A549 (cell line): ENCODE data around the gene FBXO30. TPM values are rescaled to one million over a fixed set of nuclear protein-coding genes. Genes with fewer than 3 reads are reported as not detected.

Source experiments
- ATAC-seq, 2 experiments: fragments of 200-7000 bp in 1 of 2; fragments of >200 bp in 1 of 2; cut with Nextera tagmentation in 1 of 2; cut with Tn5 transposase in 1 of 2; 3 replicates each; pipeline versions ENCODE4 v1.8.0 to v1.9.1; 2018 to 2020; ENCODE audit warnings: mild to moderate bottlenecking in 1 of 2, moderate library complexity in 1 of 2
- CTCF ChIA-PET: fragments of 300-600 bp; sonication (Branson Sonifier 250); formaldehyde crosslinking; extraction: SDS; loops from one replicate; lab custom pipeline; 2021; ENCODE audit warnings: antibody characterized with exemption, inconsistent platforms; lab: Yijun Ruan, JAX
- POLR2A ChIA-PET: fragments of 350-600 bp; formaldehyde crosslinking; extraction: SDS; loops from one replicate; lab custom pipeline; 2021; ENCODE audit warnings: antibody characterized with exemption, inconsistent platforms; lab: Yijun Ruan, JAX
- DNase-seq, 2 experiments: peaks; one replicate each; pipeline versions ENCODE4 v3.0.0 to v3.0.0-alpha.2; 2011 to 2016; ENCODE audit warnings: low read depth in 1 of 2, low spot score in 1 of 2
- FAIRE-seq: peaks from 2 replicates; lab custom pipeline; 2011; peaks lifted over from hg19 to GRCh38; lab: Jason Lieb, UNC
- H3K27ac ChIP-seq, 2 experiments: fragments of >200 bp; sonication (Bioruptor Twin); formaldehyde crosslinking; 3 replicates each; pipeline ENCODE4 v1.5.1; 2016 to 2017
- H3K4me1 ChIP-seq: fragments of >200 bp; sonication (Bioruptor Twin); formaldehyde crosslinking; 3 replicates; pipeline ENCODE4 v1.6.1; 2016
- H3K4me2 ChIP-seq: fragments of >200 bp; sonication (Bioruptor Twin); formaldehyde crosslinking; 3 replicates; pipeline ENCODE4 v1.6.1; 2016
- H3K4me3 ChIP-seq: fragments of >200 bp; sonication (Bioruptor Twin); formaldehyde crosslinking; 3 replicates; pipeline ENCODE4 v1.5.1; 2016
- H3K9me3 ChIP-seq: fragments of >200 bp; sonication (Bioruptor Twin); formaldehyde crosslinking; 3 replicates; pipeline ENCODE4 v1.6.1; 2016
- BHLHE40 ChIP-seq: IDR thresholded peaks from 2 replicates; pipeline ENCODE4 v1.6.1; 2012; ENCODE audit warnings: low read depth, low read length, inconsistent platforms
- CHD2 ChIP-seq: fragments of 150-350 bp; IDR thresholded peaks from 2 replicates; pipeline ENCODE4 v1.6.1; 2014; ENCODE audit warnings: low read length; ENCODE audit not compliant: partially characterized antibody
- EHF ChIP-seq: fragments of 250-450 bp; sonication (Bioruptor Pico); IDR thresholded peaks from 2 replicates; pipeline ENCODE4 v1.5.0; 2020; ENCODE audit warnings: mild to moderate bottlenecking
- FOSL2 ChIP-seq, 2 experiments: fragments of 450-650 bp in 1 of 2; fragments of >200 bp in 1 of 2; sonication (Bioruptor Twin) in 1 of 2; formaldehyde crosslinking; IDR thresholded peaks; 2 replicates each; pipeline versions ENCODE4 v1.5.0 to v1.6.1; 2016 to 2020; ENCODE audit warnings: mild to moderate bottlenecking in 1 of 2, moderate library complexity in 1 of 2
- GATA3 ChIP-seq: IDR thresholded peaks from 2 replicates; pipeline ENCODE4 v1.6.1; 2012; ENCODE audit warnings: borderline replicate concordance
- HDAC2 ChIP-seq: fragments of 200-600 bp; sonication (generic); IDR thresholded peaks from 2 replicates; pipeline ENCODE4 v1.6.1; 2016
- HEYL ChIP-seq: fragments of 250-450 bp; sonication (Bioruptor Pico); IDR thresholded peaks from 2 replicates; pipeline ENCODE4 v1.8.0; 2021; ENCODE audit warnings: mild to moderate bottlenecking, moderate library complexity
- HOXA7 ChIP-seq: fragments of 250-450 bp; sonication (Bioruptor Pico); IDR thresholded peaks from 2 replicates; pipeline ENCODE4 v1.5.0; 2020; ENCODE audit warnings: mild to moderate bottlenecking, moderate library complexity
- HOXB13 ChIP-seq: fragments of 250-450 bp; sonication (Bioruptor Pico); IDR thresholded peaks from 2 replicates; pipeline ENCODE4 v1.5.0; 2020; ENCODE audit warnings: low read depth, mild to moderate bottlenecking, moderate library complexity
- JUN ChIP-seq, 2 experiments: fragments of >200 bp; sonication (Bioruptor Twin); formaldehyde crosslinking; IDR thresholded peaks; 2 replicates in 1 of 2; 3 replicates in 1 of 2; pipeline ENCODE4 v1.6.1; 2016 to 2017
- KDM5A ChIP-seq: fragments of 200-600 bp; sonication (generic); IDR thresholded peaks from 2 replicates; pipeline ENCODE4 v1.6.1; 2016; ENCODE audit warnings: antibody characterized with exemption, mild to moderate bottlenecking
- MAFK ChIP-seq: fragments of 450-650 bp; IDR thresholded peaks from 2 replicates; pipeline ENCODE4 v1.6.1; 2014; ENCODE audit not compliant: partially characterized antibody
- MAZ ChIP-seq: fragments of 150-350 bp; IDR thresholded peaks from 2 replicates; pipeline ENCODE4 v1.6.1; 2014; ENCODE audit warnings: antibody characterized with exemption, low read depth, low read length, borderline replicate concordance
- NFE2L2 ChIP-seq: fragments of 150-350 bp; conservative IDR thresholded peaks from 2 replicates; pipeline ENCODE4 v1.6.1; 2014; ENCODE audit warnings: low read length
- PHF8 ChIP-seq: fragments of 200-600 bp; sonication (generic); IDR thresholded peaks from 2 replicates; pipeline ENCODE4 v1.6.1; 2016; ENCODE audit warnings: low read depth, mild to moderate bottlenecking, antibody characterized with exemption, moderate library complexity, borderline replicate concordance
- RAD21 ChIP-seq, 2 experiments: fragments of >200 bp in 1 of 2; sonication (Bioruptor Twin) in 1 of 2; formaldehyde crosslinking in 1 of 2; IDR thresholded peaks in 1 of 2; conservative IDR thresholded peaks in 1 of 2; 2 replicates in 1 of 2; 3 replicates in 1 of 2; pipeline ENCODE4 v1.6.1; 2012 to 2018; ENCODE audit warnings: inconsistent platforms in 1 of 2
- RNF2 ChIP-seq: fragments of 200-600 bp; sonication (generic); IDR thresholded peaks from 2 replicates; pipeline ENCODE4 v1.6.1; 2016; ENCODE audit warnings: low read depth, mild to moderate bottlenecking, antibody characterized with exemption, moderate library complexity, borderline replicate concordance
- SMC3 ChIP-seq: fragments of >200 bp; sonication (Bioruptor Twin); formaldehyde crosslinking; IDR thresholded peaks from 3 replicates; pipeline ENCODE4 v1.6.1; 2018; ENCODE audit warnings: inconsistent platforms
- TP53 ChIP-seq: fragments of 250-450 bp; sonication (Bioruptor Pico); IDR thresholded peaks from 2 replicates; pipeline ENCODE4 v1.5.0; 2021; ENCODE audit warnings: mild to moderate bottlenecking, moderate library complexity
- ZNF302 ChIP-seq: fragments of 250-450 bp; sonication (Bioruptor Pico); IDR thresholded peaks from 2 replicates; pipeline ENCODE4 v1.9.0; 2021; ENCODE audit warnings: inconsistent platforms, mild to moderate bottlenecking, moderate library complexity
- ZSCAN20 ChIP-seq: fragments of 250-450 bp; sonication (Bioruptor Pico); IDR thresholded peaks from 2 replicates; pipeline ENCODE4 v1.8.0; 2022; ENCODE audit warnings: mild to moderate bottlenecking, moderate library complexity
- WGBS: methylation state at CpG from one replicate; pipeline ENCODE4 v1.1.6; 2017; ENCODE audit errors: missing lambda C conversion rate; 5-methylcytosine and 5-hydroxymethylcytosine counted together
- polyA plus RNA-seq, 4 experiments: library from polyadenylated mRNA; depleted of rRNA in 3 of 4; stranded (reverse); fragments of >200 nt; fragmentation: RNase III in 1 of 4; extraction: RNeasy Plus Mini Kit Qiagen cat#74134 plus additional on column Dnase treatment in 1 of 4; gene quantifications; 2 replicates in 3 of 4; 3 replicates in 1 of 4; pipeline ENCODE4 v1.2.3, GENCODE V29; 2011 to 2017
- TF ChIP-seq, protein P1 (sequence below): fragments of >200 bp; sonication (Bioruptor Twin); formaldehyde crosslinking; IDR thresholded peaks from 3 replicates; pipeline ENCODE4 v1.5.1; 2016
- TF ChIP-seq, protein P2 (sequence below): fragments of 250-450 bp; sonication (Bioruptor Pico); IDR thresholded peaks from 2 replicates; pipeline ENCODE4 v1.5.0; 2021; ENCODE audit warnings: mild to moderate bottlenecking, moderate library complexity, borderline replicate concordance
- TF ChIP-seq, protein P3 (sequence below): fragments of >200 bp; sonication (Bioruptor Twin); formaldehyde crosslinking; IDR thresholded peaks from 3 replicates; pipeline ENCODE4 v1.6.1; 2016
- TF ChIP-seq, protein P4 (sequence below): fragments of >200 bp; sonication (Bioruptor Twin); formaldehyde crosslinking; IDR thresholded peaks from 2 replicates; pipeline ENCODE4 v1.6.1; 2016
- TF ChIP-seq, protein P5 (sequence below): fragments of 450-650 bp; IDR thresholded peaks from 2 replicates; pipeline ENCODE4 v1.6.1; 2014; ENCODE audit warnings: antibody characterized with exemption

FBXO30 gene
- polyA plus RNA-seq, 2 of the 4 experiments (the other 2 are of a cell fraction) = 8.3 to 10.4 TPM

DNA sequence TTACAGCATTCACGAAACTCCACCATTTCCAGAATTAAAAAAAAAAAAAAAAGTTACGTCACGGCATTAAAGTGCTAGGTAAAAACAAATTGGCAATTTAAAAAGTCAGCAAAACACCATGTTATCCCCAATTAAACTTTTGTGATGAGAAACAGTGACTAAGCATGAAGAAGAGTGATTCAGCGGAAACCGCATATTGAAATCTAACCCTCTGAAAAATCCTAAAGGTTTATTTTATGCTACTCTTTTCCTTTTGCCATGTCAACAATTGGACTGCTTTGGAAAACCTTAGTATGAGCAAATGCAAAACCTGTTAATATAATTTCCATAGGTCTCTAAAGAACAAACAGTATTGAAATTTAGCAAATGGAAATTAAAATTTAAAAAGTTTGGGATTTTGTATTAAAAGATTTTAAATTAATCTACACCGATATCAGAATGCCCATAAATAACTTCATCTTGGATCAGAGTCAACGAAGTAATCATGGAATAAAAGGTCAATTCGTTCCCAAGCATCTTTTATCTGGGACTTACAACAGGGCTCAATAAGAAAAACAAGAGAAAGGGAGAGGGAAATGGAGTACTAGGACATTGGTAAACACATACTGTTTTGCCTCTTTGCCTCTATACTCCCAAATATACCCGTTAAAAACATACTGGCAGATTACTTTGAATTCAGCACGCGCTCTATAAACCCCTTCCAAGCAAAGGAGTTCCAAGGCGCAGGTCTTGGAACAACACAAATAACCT lies 1.1 kb downstream of the FBXO30 start:
- ChIA-PET CTCF (no interaction called here), POLR2A (interaction anchor here (2.1 to 3.0 kb wide), 2 partner anchors 78 to 79 kb away, joined by 21 to 69 read pairs; partner anchors contain the start of gene EPM2A)
- FAIRE-seq (no peak), DNase-seq (peak in 1 of 2 experiments; percentile 36), ATAC-seq (peak; percentile 9 to 15; a peak in 4 of 6 replicates)
- TF ChIP-seq FOSL2 (IDR thresholded peaks at IDR 0.05) = no peak
- TF ChIP-seq FOSL2 (CRISPR knock-in tag; IDR thresholded peaks at IDR 0.05) = peak; percentile 46
- no peak for TF ChIP-seq KDM5A
- TF ChIP-seq MAFK = peak; percentile 91
- peak; percentile 77 for TF ChIP-seq NFE2L2
- H3K9me3 ChIP-seq = no peaks in the 10 kb centered on the region
- H3K27ac ChIP-seq = peak overlapping the region; percentile 98 to 100
- peak overlapping the region; percentile 78 for H3K4me3 ChIP-seq
- peaks cover 39% of the 10 kb centered on the region; the same call in 2 of the 3 replicates for H3K4me1 ChIP-seq
- under 1% methylated on average over 12 of the region's 12 CpGs for WGBS
- H3K4me2 ChIP-seq = peak overlapping the region; percentile 84

DNA sequence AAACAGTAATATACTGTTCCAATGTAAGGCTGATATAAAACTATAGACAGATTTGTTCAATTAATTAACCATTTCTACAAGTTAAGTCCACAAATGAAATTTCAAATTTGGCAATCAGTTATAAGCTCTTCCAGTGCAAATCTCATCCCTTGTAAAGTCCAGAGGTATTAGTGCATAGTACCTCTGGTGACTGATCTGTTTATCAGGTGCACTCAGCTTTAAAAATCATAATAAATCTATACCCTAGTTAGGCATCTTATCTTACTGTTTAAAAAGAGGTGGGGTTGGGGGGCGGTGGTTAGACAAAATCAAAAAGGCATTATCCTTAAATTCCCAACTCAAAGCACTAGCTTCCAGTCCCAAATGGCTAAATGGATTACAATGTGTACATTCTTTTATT lies 2.9 kb downstream of the FBXO30 start:
- WGBS = 14% methylated on average over 1 of the region's 1 CpG
- no peak for ATAC-seq

DNA sequence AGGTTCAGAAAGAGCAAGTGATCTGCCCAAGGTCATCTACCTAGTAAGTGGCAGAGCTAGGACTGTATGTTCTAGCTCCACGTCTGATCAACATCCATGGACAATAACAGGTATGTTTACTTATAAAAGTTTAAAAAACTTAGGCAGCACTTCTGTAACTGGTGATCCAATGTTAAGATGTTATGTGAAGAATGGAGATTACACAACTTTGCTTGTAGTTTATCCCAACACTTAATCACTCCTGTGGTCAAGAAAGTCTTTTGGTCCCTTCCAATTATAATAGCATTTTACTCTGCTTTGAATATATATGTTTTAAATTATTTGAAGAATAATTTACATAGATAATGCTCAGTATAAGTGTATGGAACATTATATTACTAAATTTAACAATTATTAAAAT lies 4.8 kb downstream of the FBXO30 start:
- no peak for DNase-seq
- FAIRE-seq = no peak
- no peak for ATAC-seq
- POLR2A ChIA-PET = interaction anchor here (1.3 kb wide), 1 partner anchor 75 kb away, joined by 8 read pairs; the partner anchor contains the start of gene EPM2A
- Histone ChIP-seq H3K27ac (no peak overlapping the region), H3K4me2 (peak overlapping the region; percentile 84), H3K4me3 (no peak overlapping the region), H3K9me3 (no peaks in the 10 kb centered on the region), H3K4me1 (peaks cover 34% of the 10 kb centered on the region; the same call in 2 of the 3 replicates)
- CTCF ChIA-PET = no interaction called here
- WGBS = 65% methylated on average over 1 of the region's 1 CpG
- TF ChIP-seq TP53 (no peak), HEYL (CRISPR knock-in tag) (no peak), HOXB13 (CRISPR knock-in tag) (no peak), BHLHE40 (no peak), ZNF302 (CRISPR knock-in tag) (no peak), KDM5A (no peak), JUN (IDR thresholded peaks at IDR 0.05) (no peak), RNF2 (no peak), RAD21 (conservative IDR thresholded peaks at IDR 0.05 in 1 of 2, IDR thresholded peaks at IDR 0.05 in 1 of 2) (no peak), MAZ (no peak), ZSCAN20 (CRISPR knock-in tag) (no peak), SMC3 (no peak)
- TF ChIP-seq, protein P1, sequence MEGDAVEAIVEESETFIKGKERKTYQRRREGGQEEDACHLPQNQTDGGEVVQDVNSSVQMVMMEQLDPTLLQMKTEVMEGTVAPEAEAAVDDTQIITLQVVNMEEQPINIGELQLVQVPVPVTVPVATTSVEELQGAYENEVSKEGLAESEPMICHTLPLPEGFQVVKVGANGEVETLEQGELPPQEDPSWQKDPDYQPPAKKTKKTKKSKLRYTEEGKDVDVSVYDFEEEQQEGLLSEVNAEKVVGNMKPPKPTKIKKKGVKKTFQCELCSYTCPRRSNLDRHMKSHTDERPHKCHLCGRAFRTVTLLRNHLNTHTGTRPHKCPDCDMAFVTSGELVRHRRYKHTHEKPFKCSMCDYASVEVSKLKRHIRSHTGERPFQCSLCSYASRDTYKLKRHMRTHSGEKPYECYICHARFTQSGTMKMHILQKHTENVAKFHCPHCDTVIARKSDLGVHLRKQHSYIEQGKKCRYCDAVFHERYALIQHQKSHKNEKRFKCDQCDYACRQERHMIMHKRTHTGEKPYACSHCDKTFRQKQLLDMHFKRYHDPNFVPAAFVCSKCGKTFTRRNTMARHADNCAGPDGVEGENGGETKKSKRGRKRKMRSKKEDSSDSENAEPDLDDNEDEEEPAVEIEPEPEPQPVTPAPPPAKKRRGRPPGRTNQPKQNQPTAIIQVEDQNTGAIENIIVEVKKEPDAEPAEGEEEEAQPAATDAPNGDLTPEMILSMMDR = no peak
- TF ChIP-seq, protein P2, sequence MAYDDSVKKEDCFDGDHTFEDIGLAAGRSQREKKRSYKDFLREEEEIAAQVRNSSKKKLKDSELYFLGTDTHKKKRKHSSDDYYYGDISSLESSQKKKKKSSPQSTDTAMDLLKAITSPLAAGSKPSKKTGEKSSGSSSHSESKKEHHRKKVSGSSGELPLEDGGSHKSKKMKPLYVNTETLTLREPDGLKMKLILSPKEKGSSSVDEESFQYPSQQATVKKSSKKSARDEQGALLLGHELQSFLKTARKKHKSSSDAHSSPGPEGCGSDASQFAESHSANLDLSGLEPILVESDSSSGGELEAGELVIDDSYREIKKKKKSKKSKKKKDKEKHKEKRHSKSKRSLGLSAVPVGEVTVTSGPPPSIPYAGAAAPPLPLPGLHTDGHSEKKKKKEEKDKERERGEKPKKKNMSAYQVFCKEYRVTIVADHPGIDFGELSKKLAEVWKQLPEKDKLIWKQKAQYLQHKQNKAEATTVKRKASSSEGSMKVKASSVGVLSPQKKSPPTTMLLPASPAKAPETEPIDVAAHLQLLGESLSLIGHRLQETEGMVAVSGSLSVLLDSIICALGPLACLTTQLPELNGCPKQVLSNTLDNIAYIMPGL (CRISPR knock-in tag) = no peak

More for the DNA sequence above, 2.9 kb downstream of the FBXO30 start:
- TF ChIP-seq PHF8 (no peak), ZSCAN20 (CRISPR knock-in tag) (no peak), MAZ (no peak), GATA3 (no peak), CHD2 (no peak), FOSL2 (IDR thresholded peaks at IDR 0.05) (no peak), FOSL2 (CRISPR knock-in tag; IDR thresholded peaks at IDR 0.05) (no peak), HDAC2 (no peak), JUN (IDR thresholded peaks at IDR 0.05) (no peak), RAD21 (conservative IDR thresholded peaks at IDR 0.05 in 1 of 2, IDR thresholded peaks at IDR 0.05 in 1 of 2) (no peak), KDM5A (no peak), HOXA7 (CRISPR knock-in tag) (no peak), ZNF302 (CRISPR knock-in tag) (no peak), EHF (no peak), TP53 (no peak)
- TF ChIP-seq, protein P3, sequence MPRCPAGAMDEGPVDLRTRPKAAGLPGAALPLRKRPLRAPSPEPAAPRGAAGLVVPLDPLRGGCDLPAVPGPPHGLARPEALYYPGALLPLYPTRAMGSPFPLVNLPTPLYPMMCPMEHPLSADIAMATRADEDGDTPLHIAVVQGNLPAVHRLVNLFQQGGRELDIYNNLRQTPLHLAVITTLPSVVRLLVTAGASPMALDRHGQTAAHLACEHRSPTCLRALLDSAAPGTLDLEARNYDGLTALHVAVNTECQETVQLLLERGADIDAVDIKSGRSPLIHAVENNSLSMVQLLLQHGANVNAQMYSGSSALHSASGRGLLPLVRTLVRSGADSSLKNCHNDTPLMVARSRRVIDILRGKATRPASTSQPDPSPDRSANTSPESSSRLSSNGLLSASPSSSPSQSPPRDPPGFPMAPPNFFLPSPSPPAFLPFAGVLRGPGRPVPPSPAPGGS = no peak
- TF ChIP-seq, protein P4, sequence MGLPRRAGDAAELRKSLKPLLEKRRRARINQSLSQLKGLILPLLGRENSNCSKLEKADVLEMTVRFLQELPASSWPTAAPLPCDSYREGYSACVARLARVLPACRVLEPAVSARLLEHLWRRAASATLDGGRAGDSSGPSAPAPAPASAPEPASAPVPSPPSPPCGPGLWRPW = no peak
- TF ChIP-seq, protein P5, sequence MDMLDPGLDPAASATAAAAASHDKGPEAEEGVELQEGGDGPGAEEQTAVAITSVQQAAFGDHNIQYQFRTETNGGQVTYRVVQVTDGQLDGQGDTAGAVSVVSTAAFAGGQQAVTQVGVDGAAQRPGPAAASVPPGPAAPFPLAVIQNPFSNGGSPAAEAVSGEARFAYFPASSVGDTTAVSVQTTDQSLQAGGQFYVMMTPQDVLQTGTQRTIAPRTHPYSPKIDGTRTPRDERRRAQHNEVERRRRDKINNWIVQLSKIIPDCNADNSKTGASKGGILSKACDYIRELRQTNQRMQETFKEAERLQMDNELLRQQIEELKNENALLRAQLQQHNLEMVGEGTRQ = no peak
- H3K4me2 ChIP-seq = peak overlapping the region; percentile 84
- FAIRE-seq (no peak), DNase-seq (no peak)
- ChIA-PET CTCF (no interaction called here), POLR2A (interaction anchor here (1.1 to 2.1 kb wide), 2 partner anchors 75 to 77 kb away, joined by 3 to 21 read pairs; partner anchors contain the start of gene EPM2A)
- H3K27ac ChIP-seq = 0 out of 6 replicates have a peak overlapping the region, but pooled peaks of 1 of the 2 experiments have one; percentile 45
- H3K4me1 ChIP-seq = peaks cover 41% of the 10 kb centered on the region; the same call in 2 of the 3 replicates
- H3K4me3 ChIP-seq = peak overlapping the region; percentile 78
- H3K9me3 ChIP-seq = no peaks in the 10 kb centered on the region
